ENCODE data around the gene PREB.
"Not testable (repeated sequence)": the region's sequence is repeated elsewhere in the genome, so short reads cannot be mapped to it uniquely, and the experiment has no call there.

Gene PREB, protein sequence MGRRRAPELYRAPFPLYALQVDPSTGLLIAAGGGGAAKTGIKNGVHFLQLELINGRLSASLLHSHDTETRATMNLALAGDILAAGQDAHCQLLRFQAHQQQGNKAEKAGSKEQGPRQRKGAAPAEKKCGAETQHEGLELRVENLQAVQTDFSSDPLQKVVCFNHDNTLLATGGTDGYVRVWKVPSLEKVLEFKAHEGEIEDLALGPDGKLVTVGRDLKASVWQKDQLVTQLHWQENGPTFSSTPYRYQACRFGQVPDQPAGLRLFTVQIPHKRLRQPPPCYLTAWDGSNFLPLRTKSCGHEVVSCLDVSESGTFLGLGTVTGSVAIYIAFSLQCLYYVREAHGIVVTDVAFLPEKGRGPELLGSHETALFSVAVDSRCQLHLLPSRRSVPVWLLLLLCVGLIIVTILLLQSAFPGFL

DNA sequence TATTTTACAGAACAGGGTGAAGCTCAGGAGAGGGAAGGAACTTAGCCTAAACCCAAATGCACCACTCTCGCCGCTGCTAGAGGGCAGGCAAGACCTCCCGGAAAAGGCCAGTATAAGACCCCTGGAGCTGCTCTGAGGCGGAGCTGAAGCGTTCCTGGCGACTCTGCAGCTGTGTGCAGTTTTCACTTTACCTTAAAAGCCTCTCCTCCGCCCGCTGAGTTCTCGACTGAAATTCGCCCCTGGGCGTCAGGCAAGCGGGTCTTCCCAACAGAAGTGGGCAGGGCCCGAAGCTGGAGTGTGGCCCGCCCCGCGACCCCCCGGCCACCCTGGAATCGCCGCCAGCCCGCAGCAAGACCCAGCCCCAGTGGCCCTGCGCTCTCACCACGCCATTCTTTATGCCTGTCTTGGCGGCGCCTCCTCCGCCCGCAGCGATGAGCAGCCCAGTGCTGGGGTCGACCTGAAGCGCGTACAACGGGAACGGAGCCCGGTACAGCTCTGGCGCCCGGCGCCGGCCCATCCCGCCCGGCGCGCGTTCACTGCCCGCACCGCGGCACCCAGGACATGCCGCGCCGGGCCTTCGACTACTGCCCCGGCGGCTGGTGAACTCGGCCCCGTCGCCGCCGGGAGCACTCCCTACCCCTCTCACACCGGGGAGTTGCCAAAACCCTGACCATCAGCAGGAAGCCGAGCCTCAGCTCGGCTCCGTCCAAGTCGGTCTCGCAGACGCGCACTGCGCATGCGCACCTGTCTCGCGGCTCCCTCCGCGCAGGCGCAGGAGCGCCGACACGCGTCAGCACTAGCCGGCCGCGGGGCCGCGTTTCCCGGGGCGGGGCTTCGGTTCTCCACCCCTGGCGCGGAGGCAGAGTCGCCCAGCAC, at the start of gene PREB:
Gene PREB (minus strand): TSS at position 732 of the 876 bp plus-strand sequence. CDS start 215 bp downstream, at position 517.
- peak; percentile 97 for DNase-seq (ENCODE audit: low spot score)

DNA sequence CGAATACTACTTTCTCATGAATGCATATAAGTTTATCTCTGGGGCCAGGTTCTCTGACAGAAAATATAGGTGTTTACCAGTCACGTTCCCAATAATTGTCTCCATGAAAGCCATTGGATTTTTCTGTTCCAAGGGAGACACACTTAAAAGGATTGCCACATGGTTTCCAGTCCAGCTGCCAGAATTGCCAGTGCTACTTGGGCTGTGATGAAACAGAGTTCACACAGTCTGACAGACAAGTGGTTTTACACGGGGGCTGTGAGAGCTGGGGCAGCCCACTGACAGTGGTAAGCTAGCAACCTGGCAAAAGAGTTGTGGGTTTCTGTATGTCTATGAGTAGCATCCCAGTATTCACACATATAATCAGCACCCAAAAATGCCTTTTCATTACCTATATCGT, 49.7 kb upstream of the PREB start:
- no peak for DNase-seq (ENCODE audit: low spot score)

DNA sequence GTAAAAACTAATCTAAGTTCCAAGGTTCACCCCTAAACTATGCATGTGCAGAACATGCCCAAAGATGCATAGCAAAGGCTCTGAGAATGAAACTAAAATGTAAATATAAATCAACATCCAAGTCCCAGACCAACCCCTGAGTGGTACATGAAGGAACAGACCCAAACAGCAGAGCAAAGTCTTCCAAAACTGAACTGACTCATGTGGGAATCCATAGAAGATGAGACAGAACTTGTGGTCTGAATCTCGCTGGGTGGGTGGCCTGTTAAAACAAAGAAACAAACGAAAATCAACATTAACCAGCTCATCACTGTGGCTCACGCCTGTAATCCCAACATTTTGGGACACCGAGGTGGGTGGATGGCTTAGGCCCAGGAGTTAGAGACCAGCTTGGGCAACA, 47.9 kb upstream of the PREB start:
- DNase-seq (ENCODE audit: low spot score) = no peak

DNA sequence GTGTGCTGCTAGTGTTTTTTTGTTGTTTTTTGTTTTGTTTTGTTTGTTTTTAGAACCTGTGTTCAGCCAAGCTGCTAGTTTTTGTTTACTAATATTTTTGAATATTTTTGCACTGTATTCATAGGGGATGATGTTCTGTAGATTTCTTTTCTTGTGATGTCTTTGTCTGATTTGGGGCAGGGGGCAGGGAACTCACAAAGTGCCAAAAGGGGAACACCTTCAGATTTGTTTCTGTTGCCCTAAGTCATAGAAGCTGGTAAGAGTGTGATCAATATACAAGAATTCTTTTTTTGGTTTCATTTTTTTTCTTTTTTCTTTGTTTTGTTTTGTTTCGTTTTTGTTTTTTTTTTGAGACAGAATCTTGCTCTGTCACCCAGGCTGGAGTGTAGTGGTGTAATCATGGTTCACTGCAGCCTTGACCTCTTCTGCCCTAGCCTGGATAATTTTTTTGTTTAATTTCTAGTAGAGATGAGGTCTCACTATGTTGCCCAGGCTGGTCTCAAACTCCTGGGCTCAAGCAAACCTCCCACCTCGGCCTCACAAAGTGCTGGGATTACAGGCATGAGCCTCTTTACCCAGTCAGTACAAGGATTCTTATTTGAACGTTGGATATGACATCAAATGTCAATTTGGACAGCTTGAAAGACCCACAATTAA, 45.0 kb upstream of the PREB start:
- DNase-seq (ENCODE audit: low spot score) = no peak

DNA sequence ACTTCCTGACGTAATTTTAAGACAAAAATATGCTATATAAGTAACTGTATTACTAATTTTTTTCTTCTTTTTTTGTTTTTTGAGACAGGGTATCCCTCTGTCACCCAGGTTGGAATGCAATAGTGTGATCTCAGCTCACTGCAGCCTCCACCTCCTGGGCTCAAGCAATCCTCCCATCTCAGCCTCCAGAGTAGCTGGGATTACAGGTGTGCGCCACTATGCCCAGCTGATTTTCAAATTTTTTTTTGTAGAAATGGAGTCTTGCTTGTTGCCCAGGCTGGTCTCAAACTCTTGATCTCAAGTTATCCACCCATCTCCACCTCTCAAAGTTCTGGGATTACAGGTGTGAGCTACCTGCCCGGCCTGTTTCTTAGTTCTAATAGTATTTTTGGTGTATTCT, 44.0 kb upstream of the PREB start:
- no peak for DNase-seq (ENCODE audit: low spot score)

DNA sequence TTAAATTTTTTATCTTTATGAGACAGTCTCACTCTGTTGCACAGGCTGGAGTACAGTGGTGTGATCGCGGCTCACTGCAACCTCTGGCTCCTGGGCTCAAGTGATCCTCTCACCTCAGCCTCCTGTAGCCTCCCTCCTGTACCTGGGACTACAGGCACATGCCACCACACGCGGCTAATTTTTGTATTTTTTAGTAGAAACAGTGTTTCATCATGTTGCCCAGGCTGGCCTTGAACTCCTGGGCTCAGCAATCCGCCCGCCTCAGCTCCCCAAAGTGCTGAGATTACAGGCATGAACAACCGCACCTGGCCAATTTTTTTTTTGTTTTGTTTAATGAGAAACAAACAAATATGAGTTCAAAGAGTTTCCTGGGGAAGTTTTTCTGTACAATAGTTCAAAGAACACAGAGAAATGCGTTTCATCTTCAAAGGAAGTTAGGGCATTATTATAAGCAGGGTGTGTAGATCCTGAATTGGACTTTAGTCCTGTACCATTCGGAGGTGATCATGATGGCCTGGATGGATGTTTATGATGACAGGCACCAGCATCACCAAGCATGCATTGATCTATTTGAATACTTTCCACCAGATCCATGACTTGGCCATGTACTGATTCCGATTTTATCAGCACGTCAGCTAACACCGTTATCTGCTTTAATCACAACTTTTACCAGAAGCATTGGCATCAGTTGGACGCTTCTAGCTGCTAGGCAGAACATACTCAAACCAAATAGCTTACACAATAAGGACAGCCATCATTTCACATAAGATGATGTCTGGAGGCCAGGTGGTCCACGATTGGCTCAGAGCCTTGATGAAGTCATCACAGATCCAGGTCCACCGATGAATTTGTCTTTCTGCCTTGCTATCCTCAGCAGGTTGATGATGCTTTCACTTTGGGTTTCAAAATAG, 43.3 kb upstream of the PREB start:
- DNase-seq (ENCODE audit: low spot score) = no peak

DNA sequence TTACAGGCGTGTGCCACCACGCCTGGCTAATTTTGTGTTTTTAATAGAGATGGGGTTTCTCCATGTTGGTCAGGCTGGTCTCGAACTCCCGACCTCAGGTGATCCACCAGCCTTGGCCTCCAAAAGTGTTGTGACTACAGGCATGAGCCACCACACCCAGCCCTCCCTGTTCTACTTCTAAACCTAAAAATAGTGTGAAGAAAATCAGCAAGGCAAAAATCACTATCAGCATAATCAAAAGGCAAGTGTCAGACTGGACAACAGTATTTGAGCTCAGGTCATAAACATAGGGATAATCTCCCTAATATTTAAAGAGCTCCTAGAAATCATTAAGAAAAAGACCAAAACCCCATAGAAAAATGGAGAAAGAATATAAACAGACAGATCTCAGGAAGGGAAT, 41.3 kb upstream of the PREB start:
- not testable (repeated sequence) for DNase-seq (ENCODE audit: low spot score)

DNA sequence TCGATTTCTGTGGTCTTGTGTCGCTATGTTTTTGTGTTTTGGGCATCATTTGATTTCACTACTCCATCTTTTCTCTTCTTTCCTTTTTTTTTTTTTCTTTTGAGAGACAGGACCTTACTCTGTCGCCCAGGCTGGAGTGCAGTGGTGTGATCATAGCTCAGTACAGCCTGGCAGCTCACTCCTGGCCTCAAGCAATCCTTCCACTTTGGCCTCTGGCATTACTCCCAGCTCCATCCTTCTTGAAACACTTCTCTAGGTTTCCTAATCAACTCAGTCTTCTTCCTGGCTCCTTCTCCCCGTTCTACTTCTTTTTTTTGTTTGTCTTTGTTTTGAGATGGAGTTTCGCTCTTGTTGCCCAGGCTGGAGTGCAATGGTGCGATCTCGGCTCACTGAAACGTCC, 40.9 kb upstream of the PREB start:
- DNase-seq (ENCODE audit: low spot score) = no peak

DNA sequence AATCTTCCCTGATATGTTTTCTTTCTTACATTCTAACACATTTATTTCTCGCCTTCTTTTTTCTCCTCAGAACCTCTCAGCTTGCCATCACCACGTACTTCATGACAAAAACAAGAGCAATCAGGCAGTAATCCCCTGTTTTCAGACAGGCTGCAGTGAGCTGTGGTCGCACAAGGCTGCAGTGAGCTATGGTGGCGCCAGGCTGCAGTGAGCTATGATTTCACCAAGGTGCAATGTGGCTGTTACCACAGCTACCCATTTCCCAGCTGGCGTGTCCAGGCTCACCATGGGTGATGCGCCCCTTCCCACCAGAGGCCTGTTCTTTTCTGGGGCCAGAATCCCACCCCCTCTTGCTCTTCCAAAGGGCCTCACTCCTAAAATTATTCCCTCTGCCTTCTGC, 40.2 kb upstream of the PREB start:
- DNase-seq (ENCODE audit: low spot score) = no peak

DNA sequence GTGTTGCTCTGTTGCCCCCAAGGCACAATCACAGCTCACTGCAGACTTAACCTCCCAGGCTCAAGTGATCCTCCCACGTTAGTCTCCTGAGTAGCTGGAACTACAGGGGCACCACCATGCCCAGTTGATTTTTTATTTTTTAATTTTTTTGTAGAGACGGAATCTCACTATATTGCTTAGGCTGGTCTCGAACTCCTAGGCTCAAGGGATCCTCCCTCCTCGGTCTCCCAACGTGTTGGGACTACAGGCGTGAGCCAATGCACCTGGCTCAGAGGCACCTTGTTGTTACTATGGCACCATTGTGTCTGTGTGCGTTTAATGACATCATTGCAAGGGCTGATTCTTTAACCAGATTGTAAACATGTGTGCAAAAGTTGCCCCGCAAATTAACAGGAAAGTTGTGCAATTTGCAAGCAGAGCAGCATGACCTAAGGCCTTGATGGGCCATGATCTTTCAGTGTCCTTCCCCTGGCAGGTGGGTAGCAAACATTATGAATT, 37.0 kb upstream of the PREB start:
- no peak for DNase-seq (ENCODE audit: low spot score)

DNA sequence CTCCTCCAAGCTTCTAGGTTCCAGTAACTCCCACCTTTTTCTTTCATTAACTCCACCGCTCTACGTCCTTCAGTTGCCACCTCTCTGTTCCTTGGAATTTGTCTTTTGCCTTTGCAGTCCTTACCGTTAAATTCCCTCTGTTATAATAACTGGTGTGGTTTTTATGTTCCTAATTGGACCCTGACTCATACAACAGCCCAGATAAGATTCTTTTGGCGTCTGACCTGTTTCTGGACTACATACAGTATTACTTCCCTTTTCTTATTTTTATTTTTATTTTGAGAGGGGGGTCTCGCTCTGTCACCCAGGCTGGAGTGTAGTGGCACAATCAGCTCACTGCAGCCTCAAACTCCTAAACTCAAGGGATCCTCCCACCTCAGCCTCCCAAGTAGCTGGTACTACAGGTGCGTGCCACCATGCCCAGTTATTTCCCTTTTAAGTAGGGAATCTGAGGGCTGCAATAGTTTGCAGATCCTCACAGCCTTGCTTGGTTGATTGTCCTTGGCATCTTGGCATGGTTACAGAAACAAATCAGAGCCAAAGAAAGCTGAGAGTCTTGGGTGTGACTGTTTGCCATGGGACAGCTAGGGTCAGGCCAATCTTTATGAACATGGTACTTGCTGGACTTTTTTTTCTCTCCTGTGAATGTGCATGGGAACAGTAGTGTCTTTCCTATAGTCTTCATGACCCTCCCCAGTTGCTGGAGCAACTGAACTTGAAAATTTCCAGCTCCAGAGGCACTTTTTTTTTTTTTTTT, 36.3 kb upstream of the PREB start:
- DNase-seq (ENCODE audit: low spot score) = peak; percentile 21

DNA sequence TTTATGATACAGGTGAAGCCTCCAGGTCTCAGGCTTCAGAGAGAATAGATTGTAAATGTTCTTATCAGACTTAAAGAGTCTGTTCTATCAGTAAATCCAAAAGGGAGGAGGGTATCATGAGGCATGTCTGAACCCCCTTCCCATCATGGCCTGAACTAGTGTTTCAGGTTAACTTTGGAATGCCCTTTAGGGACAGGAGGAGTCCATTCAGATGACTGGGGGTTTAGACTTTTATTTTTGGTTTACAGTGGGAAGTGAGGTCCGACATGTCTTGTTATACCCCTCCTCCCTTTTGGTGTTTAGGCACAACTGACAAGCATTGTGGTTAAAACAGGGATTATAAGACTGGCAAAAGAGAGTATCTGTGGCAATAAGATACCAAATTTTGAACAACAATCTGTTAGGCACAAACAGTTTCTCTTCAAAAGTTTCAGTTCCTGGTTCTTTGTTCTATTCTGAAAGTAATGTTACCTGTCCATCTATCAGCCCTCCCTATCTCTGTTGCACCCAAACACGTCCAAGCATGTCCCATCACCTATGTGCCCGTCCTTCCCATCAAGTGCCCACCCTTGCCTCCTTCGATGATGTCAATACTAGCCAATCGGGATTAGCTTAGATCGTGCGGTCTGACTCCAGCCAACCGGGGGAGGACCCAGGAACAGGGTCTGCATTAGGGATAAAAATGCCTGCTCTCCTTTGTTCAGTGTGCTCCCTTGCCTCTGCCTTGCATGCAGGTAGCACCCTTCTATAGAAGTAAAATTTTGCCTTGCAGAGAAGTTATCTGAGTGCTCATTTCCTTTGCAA, 30.7 kb upstream of the PREB start:
- no peak for DNase-seq (ENCODE audit: low spot score)

DNA sequence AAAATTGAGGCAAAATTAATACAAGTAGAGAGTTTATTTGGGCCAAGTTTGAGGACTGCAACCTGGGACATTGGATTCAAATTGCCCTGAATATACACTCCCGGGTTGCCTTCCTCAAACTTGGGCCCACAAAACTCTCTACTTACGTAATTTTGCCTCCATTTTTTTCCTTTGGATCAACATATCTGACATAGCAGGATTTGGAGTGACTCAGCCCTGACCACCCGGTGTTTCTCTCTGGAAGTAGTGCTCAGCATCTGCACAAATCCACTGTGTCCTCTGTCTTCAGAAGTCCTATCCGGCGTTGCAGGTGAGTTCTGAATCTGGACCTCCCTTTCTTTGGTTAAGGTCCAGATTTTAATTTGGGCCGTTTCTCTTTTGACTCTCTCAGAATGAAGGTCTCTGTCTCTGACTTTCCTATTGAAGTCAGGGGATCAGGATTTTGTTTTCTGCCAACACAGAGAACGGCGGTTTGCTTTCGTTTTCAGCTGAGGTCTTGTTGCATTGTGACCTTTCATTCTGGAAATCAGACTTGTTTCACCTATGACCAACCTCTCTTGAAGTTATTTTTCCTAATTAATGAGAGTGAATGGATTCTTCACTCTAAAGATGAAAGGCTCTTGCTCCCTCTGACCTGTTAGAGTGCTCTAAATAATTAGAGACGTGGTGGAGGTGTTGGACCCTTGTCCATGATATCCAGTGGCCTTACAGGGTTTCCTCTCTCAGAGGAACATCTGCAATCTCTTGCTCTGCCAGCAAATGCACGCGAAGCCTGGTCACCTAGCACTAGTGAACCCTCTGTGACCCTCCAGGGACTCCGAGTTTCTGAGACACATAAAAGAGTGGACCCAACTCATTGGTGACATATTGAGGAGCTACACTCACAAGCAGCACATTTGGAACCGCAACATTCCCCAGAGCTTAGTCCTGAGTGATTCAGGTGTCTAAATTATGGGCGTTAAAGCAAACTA, 28.0 kb upstream of the PREB start:
- DNase-seq (ENCODE audit: low spot score) = no peak

DNA sequence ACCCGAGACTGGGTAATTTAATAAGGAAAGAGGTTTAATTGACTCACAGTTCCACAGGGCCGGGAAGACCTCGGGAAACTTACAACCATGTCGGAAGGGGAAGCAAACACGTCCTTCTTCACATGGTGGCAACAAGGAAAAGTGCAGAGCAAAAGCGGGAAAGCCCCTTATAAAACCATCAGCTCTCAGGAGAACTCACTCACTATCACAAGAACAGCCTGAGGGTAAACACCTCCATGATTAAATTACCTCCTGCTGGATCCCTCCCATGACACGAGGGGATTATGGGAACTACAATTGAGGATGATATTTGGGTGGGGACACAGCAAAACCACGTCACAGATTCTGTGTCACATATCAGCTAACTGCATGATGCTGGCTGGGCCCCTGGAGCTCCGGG, 25.8 kb upstream of the PREB start:
- DNase-seq (ENCODE audit: low spot score) = no peak

DNA sequence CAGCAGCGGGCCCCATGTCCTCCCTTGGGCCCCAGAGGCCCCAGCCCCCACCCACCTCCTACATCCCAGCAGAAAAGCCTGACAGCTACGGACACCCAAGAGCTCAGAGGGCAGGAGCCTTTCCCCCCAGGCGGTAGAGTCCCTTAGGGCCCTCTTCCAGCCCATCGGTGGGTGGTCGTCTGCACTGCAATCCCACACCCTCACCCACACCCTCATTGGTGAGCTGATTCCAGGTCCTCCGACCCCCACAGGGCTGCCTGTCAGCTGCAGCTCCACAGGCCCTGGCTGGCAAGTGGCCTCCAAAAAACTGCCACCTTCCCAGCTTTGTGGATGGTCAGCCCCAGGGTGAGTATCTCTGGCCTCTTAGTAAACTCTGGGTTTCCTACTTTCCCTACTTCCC, 24.8 kb upstream of the PREB start:
- DNase-seq (ENCODE audit: low spot score) = no peak

DNA sequence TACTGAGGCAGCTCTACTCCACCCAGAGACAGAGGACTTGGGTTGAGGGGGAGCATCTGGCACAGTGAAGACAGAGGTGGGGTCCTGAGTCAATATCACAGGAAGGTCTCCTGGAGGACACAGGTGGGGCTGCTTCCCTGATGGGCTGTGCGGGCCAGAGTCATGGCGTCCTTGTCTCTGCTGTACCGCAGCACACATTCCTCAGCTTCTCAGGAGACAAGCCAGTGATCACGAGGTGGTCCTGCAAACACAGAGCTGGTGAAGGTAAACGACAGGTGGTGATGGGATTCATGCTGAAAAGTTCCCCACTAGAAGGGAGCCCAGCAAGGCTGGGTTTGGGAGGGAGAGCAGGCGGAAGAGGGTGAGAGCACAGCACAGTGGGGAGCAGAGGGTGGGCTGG, 24.0 kb upstream of the PREB start:
- DNase-seq (ENCODE audit: low spot score) = no peak

DNA sequence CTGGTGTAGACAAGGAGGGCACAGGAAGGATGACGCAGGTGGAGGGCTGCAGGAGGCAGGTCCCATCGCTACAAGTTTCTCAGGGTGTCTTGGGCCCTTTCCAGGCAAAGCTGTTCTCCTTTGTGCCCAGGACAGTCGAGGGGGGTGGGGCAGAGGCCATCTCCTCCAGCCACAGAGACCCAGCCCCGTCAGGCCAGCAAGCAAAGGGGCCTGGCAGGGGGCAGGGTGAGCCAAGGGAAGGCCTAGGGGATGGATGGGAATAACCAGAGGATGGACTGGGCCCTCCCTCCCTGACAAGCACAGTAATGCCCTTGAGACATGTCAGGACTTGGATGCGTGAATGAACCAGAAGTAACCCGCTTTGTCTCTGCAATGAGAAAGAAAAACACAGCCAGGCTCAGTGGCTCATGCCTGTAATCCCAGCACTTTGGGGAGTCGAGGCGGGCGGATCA, 20.7 kb upstream of the PREB start:
- DNase-seq (ENCODE audit: low spot score) = no peak

DNA sequence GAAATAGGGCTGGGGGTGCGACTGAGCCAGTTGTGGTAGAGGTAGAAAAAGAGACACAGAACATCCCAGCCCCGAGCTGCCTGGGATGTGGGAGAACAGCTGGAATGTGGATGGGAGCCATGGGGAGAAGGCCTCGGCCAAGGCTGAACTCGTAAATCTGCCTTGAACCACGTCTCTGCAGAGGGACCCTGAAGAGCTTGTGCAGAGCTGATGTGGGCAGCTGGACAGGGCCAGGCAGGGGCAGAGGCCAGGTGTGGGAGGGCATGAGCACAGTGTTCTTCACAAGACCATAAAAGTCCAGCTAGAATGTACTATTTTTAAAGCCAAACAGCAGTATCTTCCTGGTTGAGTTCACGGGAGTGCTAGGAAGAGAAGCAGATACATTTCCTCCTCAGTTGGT, 20.1 kb upstream of the PREB start:
- DNase-seq (ENCODE audit: low spot score) = no peak

Data from NAMALWA (cell line).